Kidney (tissue), 14 donors: ENCODE measurements around the gene CCM2. TPM values are rescaled to one million over a fixed set of nuclear protein-coding genes. Genes with fewer than 3 reads are reported as not detected.

Source experiments
- DNase-seq, 5 donors: peaks; one replicate each; pipeline ENCODE4 v3.0.0-alpha.2; 2013 to 2020
- FAIRE-seq: peaks from 2 replicates; lab custom pipeline; 2012; peaks lifted over from hg19 to GRCh38; lab: Jason Lieb, UNC
- H3K27ac ChIP-seq, 2 donors: one replicate each; pipeline ENCODE4 v1.7.0; 2013; ENCODE audit warnings: low read depth in 2 of 2, low read length in 2 of 2, inconsistent platforms in 1 of 2
- H3K27me3 ChIP-seq: one replicate; pipeline ENCODE4 v1.7.1; 2013; ENCODE audit warnings: low read length, inconsistent platforms; ENCODE audit not compliant: control insufficient read depth, insufficient read depth
- H3K36me3 ChIP-seq, 3 donors: one replicate each; pipeline versions ENCODE4 v1.7.0 to v1.7.1; 2013; ENCODE audit warnings: low read length in 3 of 3, control low read depth in 1 of 3, inconsistent platforms in 1 of 3; ENCODE audit not compliant: insufficient read depth in 3 of 3, control insufficient read depth in 2 of 3
- H3K4me1 ChIP-seq, 3 donors: one replicate each; pipeline versions ENCODE4 v1.7.0 to v1.7.1; 2013; ENCODE audit warnings: low read length in 3 of 3, inconsistent platforms in 1 of 3, low read depth in 1 of 3; ENCODE audit not compliant: control insufficient read depth in 2 of 3, insufficient read depth in 2 of 3
- H3K4me3 ChIP-seq, 3 donors: one replicate each; pipeline versions ENCODE4 v1.7.0 to v1.8.1; 2013; ENCODE audit warnings: low read length in 3 of 3, control low read depth in 1 of 3, inconsistent platforms in 1 of 3
- H3K9ac ChIP-seq, 3 donors: one replicate each; pipeline versions ENCODE4 v1.7.0 to v1.7.1; 2013; ENCODE audit warnings: low read length in 3 of 3, control low read depth in 1 of 3, inconsistent platforms in 1 of 3
- H3K9me3 ChIP-seq, 3 donors: one replicate each; pipeline versions ENCODE4 v1.7.0 to v1.7.1; 2013; ENCODE audit warnings: low read length in 3 of 3, control low read depth in 1 of 3, inconsistent platforms in 1 of 3; ENCODE audit not compliant: control insufficient read depth in 2 of 3, insufficient read depth in 1 of 3
- intact Hi-C: fragments of 100-400 bp; cut with DNase I; formaldehyde crosslinking; loops from one replicate; pipeline ENCODE4 v1.11.1; 2022
- polyA plus RNA-seq: library from polyadenylated mRNA; stranded (reverse); fragments of 350-450 nt; fragmentation: Illumina TruSeq; extraction: RNeasy Lipid Tissue Mini Kit (QIAGEN cat#74804); gene quantifications from one replicate; pipeline ENCODE4 v1.2.3, GENCODE V29; 2014; ENCODE audit warnings: low read depth, low replicate concordance; ENCODE audit not compliant: insufficient read depth
- total RNA-seq: library from RNA; stranded (reverse); fragmentation: NEBNext Ultra II Directional; extraction: Animal tissue kit (Norgen Biotek cat#: 25700); gene quantifications from one replicate; pipeline ENCODE4 v1.2.1, GENCODE V29; 2021
- TF ChIP-seq, protein P1 (sequence below): IDR thresholded peaks from 3 replicates; pipeline ENCODE4 v1.5.1; 2012; ENCODE audit warnings: mild to moderate bottlenecking, moderate library complexity, borderline replicate concordance; ENCODE audit not compliant: insufficient read depth; ENCODE audit errors: extremely low read depth
- donor health status: control.
- donor health status: control.
- donor health status: control.
- donor health status: control.
- donor health status: control.
- donor health status: DM: yes; HTN: yes; CAD: no.
- donor health status: Normal renal cell carcinoma (clear cell type).

CCM2 gene
- total and polyA plus RNA-seq, 2 donors from 2014 or later: 35.0 to 37.8 TPM

- Histone ChIP-seq H3K27me3 (no peaks in the 10 kb centered on the region), H3K4me1 (no peaks in the 10 kb centered on the region), H3K36me3 (peaks cover 0 to 38% (median 24%) of the 10 kb centered on the region in 3 donors), H3K4me3 (no peak overlapping the region), H3K9me3 (no peaks in the 10 kb centered on the region), H3K27ac (no peak overlapping the region), H3K9ac (no peak overlapping the region)
- TF ChIP-seq, protein P1, sequence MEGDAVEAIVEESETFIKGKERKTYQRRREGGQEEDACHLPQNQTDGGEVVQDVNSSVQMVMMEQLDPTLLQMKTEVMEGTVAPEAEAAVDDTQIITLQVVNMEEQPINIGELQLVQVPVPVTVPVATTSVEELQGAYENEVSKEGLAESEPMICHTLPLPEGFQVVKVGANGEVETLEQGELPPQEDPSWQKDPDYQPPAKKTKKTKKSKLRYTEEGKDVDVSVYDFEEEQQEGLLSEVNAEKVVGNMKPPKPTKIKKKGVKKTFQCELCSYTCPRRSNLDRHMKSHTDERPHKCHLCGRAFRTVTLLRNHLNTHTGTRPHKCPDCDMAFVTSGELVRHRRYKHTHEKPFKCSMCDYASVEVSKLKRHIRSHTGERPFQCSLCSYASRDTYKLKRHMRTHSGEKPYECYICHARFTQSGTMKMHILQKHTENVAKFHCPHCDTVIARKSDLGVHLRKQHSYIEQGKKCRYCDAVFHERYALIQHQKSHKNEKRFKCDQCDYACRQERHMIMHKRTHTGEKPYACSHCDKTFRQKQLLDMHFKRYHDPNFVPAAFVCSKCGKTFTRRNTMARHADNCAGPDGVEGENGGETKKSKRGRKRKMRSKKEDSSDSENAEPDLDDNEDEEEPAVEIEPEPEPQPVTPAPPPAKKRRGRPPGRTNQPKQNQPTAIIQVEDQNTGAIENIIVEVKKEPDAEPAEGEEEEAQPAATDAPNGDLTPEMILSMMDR: no peak
- no peak for DNase-seq
- intact Hi-C loops: no loop called here
- FAIRE-seq: no peak
Measured at GRCh38 chr7:45071528-45071927, 71.5 kb downstream of the CCM2 start.

- intact Hi-C loops: no loop called here
- H3K9ac ChIP-seq: no peak overlapping the region
- H3K9me3 ChIP-seq: no peaks in the 10 kb centered on the region
- no peak for DNase-seq
- no peak overlapping the region for H3K4me3 ChIP-seq
- no peaks in the 10 kb centered on the region for H3K4me1 ChIP-seq
- no peak for FAIRE-seq
- TF ChIP-seq, protein P1: no peak
- H3K27ac ChIP-seq: no peak overlapping the region
- peaks cover 0 to 40% (median 24%) of the 10 kb centered on the region in 3 donors for H3K36me3 ChIP-seq
- H3K27me3 ChIP-seq: no peaks in the 10 kb centered on the region
Measured at GRCh38 chr7:45072131-45073030, 72.4 kb downstream of the CCM2 start.

DNA sequence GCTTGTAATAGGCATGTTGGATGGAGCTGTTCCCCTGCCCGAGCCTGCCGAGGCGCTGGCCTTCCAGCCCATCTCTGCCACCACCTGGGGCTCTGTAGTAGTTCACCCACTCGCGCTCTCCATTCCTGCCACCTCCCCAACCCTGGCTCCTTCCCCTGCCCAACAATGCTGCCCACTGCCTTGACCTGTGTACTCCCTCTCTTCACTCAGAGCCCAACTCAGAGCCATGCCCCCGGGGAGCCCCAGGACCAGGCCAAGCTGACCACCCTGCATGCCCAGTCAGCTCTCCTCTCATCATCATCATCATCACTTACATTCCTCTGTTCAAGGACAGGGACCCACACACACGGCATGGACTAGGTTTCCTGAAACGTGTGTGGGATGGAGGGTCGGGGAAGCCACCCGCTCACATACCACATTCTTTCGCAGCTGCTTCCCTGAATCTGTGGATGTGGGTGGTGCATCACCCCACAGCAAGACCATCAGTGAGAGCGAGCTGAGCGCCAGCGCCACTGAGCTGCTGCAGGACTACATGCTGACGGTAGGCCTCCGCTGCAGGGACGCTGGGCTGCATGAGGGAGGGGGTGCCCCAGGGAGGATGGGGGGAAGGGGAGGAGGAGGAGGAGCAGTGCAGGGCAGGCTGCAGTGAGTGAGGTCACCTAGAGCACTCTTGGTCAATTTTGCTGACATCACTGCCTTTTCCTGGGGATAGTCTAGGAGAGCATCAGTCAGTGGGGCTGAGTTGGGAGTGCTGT, 73.2 kb downstream of the CCM2 start:
- TF ChIP-seq, protein P1: no peak
- FAIRE-seq (no peak), DNase-seq (no peak)
- intact Hi-C loops: no loop called here
- Histone ChIP-seq H3K9ac (no peak overlapping the region), H3K4me3 (no peak overlapping the region), H3K4me1 (no peaks in the 10 kb centered on the region), H3K27me3 (no peaks in the 10 kb centered on the region), H3K27ac (no peak overlapping the region), H3K36me3 (peaks cover 0 to 34% (median 24%) of the 10 kb centered on the region in 3 donors), H3K9me3 (no peaks in the 10 kb centered on the region)
